Small intestine (tissue), 7 donors: ENCODE results near the gene MLKL. TPM values are rescaled to one million over a fixed set of nuclear protein-coding genes. Genes with fewer than 3 reads are reported as not detected.

ENCODE experiments used
- DNase-seq, 2 donors: peaks; one replicate each; pipeline versions ENCODE4 v3.0.0 to v3.0.0-alpha.2; 2013
- FAIRE-seq: peaks from 2 replicates; lab custom pipeline; 2012; peaks lifted over from hg19 to GRCh38; lab: Jason Lieb, UNC
- H3K27ac ChIP-seq, 3 donors: one replicate each; pipeline ENCODE4 v1.5.1; 2013; ENCODE audit warnings: low read length in 2 of 3, mild to moderate bottlenecking in 2 of 3, control low read depth in 1 of 3, inconsistent platforms in 1 of 3, low read depth in 1 of 3, moderate library complexity in 1 of 3
- H3K27me3 ChIP-seq, 3 donors: one replicate each; pipeline ENCODE4 v1.6.1; 2013; ENCODE audit warnings: low read length in 3 of 3, inconsistent platforms in 1 of 3; ENCODE audit not compliant: control insufficient read depth in 3 of 3, insufficient read depth in 3 of 3
- H3K36me3 ChIP-seq, 3 donors: one replicate each; pipeline ENCODE4 v1.6.1; 2013; ENCODE audit warnings: low read length in 3 of 3, inconsistent platforms in 1 of 3, low read depth in 1 of 3, mild to moderate bottlenecking in 1 of 3, moderate library complexity in 1 of 3; ENCODE audit not compliant: control insufficient read depth in 3 of 3, insufficient read depth in 2 of 3
- H3K4me1 ChIP-seq, 3 donors: one replicate each; pipeline ENCODE4 v1.6.1; 2013; ENCODE audit warnings: low read length in 2 of 3, inconsistent platforms in 1 of 3, low read depth in 1 of 3, mild to moderate bottlenecking in 1 of 3, moderate library complexity in 1 of 3; ENCODE audit not compliant: control insufficient read depth in 3 of 3, insufficient read depth in 2 of 3
- H3K4me3 ChIP-seq, 3 donors: one replicate each; pipeline ENCODE4 v1.5.1; 2013; ENCODE audit warnings: low read length in 3 of 3, control low read depth in 1 of 3, inconsistent platforms in 1 of 3, low read depth in 1 of 3, mild to moderate bottlenecking in 1 of 3, moderate library complexity in 1 of 3
- H3K9me3 ChIP-seq, 2 donors: one replicate each; pipeline ENCODE4 v1.6.1; 2013; ENCODE audit warnings: low read depth in 1 of 2, low read length in 1 of 2; ENCODE audit not compliant: control insufficient read depth in 2 of 2, insufficient read depth in 1 of 2
- WGBS, 3 donors: extraction: QIAGEN DNeasy Blood & Tissue Kit; methylation state at CpG; one replicate each; pipeline ENCODE4 v1.1.7; 2013; 5-methylcytosine and 5-hydroxymethylcytosine counted together
- polyA plus RNA-seq, 4 donors: library from polyadenylated mRNA; stranded (reverse) in 3 of 4; unstranded in 1 of 4; fragments of 200-250 nt in 3 of 4; fragments of 120-200 nt in 1 of 4; gene quantifications; one replicate each; pipeline versions ENCODE4 v1.2.1 to v1.2.3, GENCODE V29; 2013
- donor health status: healthy with polysubstance abuse.
- donor health status: control.
- donor health status: control.
- donor health status: Bipolar disorder and iron deficiency.
- donor health status: healthy.

MLKL gene
- polyA plus RNA-seq, 4 donors = 6.5 to 18.9 (median 10.2) TPM

DNA sequence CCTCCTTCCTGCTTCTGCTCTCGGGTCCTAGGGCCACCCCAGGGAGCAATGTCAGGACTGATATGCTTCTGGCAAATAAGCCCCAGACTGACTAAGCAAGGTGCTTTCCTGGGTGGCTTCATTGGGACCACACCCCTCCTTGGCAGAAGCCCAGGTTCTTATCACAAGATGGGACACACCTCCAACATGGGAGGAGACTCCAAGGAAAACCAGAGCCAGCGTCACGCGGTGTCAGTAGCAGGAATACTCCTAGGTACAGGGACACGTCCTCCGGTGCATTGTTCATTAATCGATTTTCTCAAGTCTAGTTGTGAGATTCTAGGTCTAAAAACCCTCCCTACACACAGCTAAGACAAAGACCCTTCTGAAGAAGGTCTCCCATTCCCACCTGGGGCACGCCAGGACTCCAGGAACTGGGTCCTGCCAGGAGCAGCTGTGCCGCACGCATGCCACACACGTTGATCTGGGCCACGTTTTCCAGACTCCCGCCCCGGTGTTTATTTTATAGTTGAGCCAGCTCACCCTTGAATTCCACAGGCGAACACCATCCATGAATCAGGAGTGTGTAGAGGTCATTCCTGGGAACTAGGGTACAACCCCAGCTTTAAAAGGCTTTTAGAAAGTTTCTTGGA is 43.1 kb upstream of the MLKL start:
- Histone ChIP-seq H3K27me3 (no peaks in the 10 kb centered on the region), H3K36me3 (peaks cover 0 to 27% (median 0%) of the 10 kb centered on the region in 3 donors), H3K9me3 (no peaks in the 10 kb centered on the region), H3K4me1 (peaks cover 4 to 36% (median 4%) of the 10 kb centered on the region in 3 donors), H3K27ac (peak overlapping the region; percentile 84 to 95 (median 93)), H3K4me3 (peak overlapping the region in 1 of 3 donors; percentile 19)
- WGBS, 3 donors = 13 to 42% (median 28%) methylated on average over 15 of the region's 15 CpGs
- DNase-seq = peak; percentile 99 to 100
- FAIRE-seq = no peak

- Histone ChIP-seq H3K27me3 (no peaks in the 10 kb centered on the region), H3K36me3 (peaks cover 0 to 31% (median 0%) of the 10 kb centered on the region in 3 donors), H3K4me1 (peaks cover 4 to 41% (median 4%) of the 10 kb centered on the region in 3 donors), H3K27ac (peak overlapping the region; percentile 79 to 95 (median 93)), H3K4me3 (peak overlapping the region in 1 of 3 donors; percentile 19), H3K9me3 (no peaks in the 10 kb centered on the region)
- WGBS, 3 donors = 22 to 42% (median 37%) methylated on average over 8 of the region's 8 CpGs
- DNase-seq (no peak), FAIRE-seq (no peak)
Observed at GRCh38 chr16:74743045-74743667, 42.5 kb upstream of the MLKL start.

DNA sequence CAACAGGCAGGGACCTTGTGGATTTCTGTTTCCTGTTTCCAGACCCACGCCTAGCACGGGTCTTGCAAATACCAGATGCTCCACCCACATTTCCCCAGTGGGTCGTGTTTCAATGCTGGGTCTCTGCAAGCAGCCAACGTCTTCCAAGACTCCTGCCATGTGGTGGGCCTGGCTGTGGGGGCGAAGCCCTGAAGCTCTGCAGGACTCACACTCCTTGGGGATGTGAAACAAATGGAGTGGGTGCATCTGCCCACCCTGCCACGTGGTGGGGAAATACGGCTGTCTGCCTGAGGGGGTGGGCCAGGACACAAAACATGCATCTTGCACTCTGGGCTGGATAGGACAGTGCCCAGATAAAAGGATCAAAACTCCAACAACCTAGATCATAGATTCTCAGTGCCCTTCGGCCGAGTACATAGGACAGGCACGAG is 41.4 kb upstream of the MLKL start:
- Histone ChIP-seq H3K27me3 (no peaks in the 10 kb centered on the region), H3K27ac (peak overlapping the region; percentile 73 to 93 (median 76))

GRCh38 chr16:74740795-74741304 is 40.2 kb upstream of the MLKL start:
- H3K9me3 ChIP-seq = no peaks in the 10 kb centered on the region
- H3K4me3 ChIP-seq = no peak overlapping the region
- 16 to 70% (median 28%) methylated on average over 13 of the region's 13 CpGs for WGBS, 3 donors
- peak overlapping the region in 2 of 3 donors; percentile 66 to 82 for H3K27ac ChIP-seq
- DNase-seq (peak in 1 of 2 donors; percentile 95), FAIRE-seq (no peak)
- H3K36me3 ChIP-seq = peaks cover 0 to 33% (median 0%) of the 10 kb centered on the region in 3 donors
- peaks cover 4 to 53% (median 4%) of the 10 kb centered on the region in 3 donors for H3K4me1 ChIP-seq
- H3K27me3 ChIP-seq = no peaks in the 10 kb centered on the region

More for the DNA sequence above, 41.4 kb upstream of the MLKL start:
- Histone ChIP-seq H3K9me3 (no peaks in the 10 kb centered on the region), H3K4me3 (no peak overlapping the region), H3K4me1 (peaks cover 4 to 52% (median 4%) of the 10 kb centered on the region in 3 donors), H3K36me3 (peaks cover 0 to 33% (median 0%) of the 10 kb centered on the region in 3 donors)
- no peak for FAIRE-seq
- peak; percentile 33 to 84 for DNase-seq
- WGBS, 3 donors = 21 to 39% (median 31%) methylated on average over 10 of the region's 10 CpGs

DNA sequence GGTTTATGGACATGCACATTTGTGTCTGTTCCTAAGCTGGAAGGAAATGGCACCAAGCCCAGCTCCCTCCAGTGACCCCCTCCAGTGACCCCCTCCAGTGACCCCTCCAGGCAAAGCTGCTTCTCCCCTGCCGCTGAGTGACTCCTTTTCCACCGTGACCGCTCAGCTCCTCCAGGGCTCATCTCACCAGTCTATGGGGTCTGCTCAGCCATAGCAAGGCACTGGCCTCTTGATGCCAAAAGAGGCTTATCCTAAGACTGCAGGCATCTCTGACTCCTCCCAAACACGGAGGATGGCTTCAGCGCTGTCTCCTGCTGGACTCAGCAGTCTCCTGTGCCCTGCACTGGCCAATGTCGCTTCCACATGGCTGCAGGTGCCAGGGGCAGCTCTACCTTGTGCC is 38.6 kb upstream of the MLKL start:
- DNase-seq (no peak), FAIRE-seq (no peak)
- WGBS, 3 donors = 78 to 89% (median 83%) methylated on average over 6 of the region's 6 CpGs
- Histone ChIP-seq H3K36me3 (peaks cover 0 to 24% (median 0%) of the 10 kb centered on the region in 3 donors), H3K9me3 (no peaks in the 10 kb centered on the region), H3K4me1 (peaks cover 4 to 37% (median 4%) of the 10 kb centered on the region in 3 donors), H3K27me3 (no peaks in the 10 kb centered on the region), H3K4me3 (no peak overlapping the region), H3K27ac (no peak overlapping the region)

GRCh38 chr16:74738816-74739215 is 38.2 kb upstream of the MLKL start:
- 89 to 94% (median 93%) methylated on average over 11 of the region's 11 CpGs for WGBS, 3 donors
- DNase-seq = no peak
- peaks cover 0 to 24% (median 0%) of the 10 kb centered on the region in 3 donors for H3K36me3 ChIP-seq
- H3K4me1 ChIP-seq = peaks cover 4 to 36% (median 4%) of the 10 kb centered on the region in 3 donors
- H3K4me3 ChIP-seq = no peak overlapping the region
- no peaks in the 10 kb centered on the region for H3K27me3 ChIP-seq
- H3K9me3 ChIP-seq = no peaks in the 10 kb centered on the region
- no peak overlapping the region for H3K27ac ChIP-seq
- no peak for FAIRE-seq

- FAIRE-seq = no peak
- 43 to 58% (median 46%) methylated on average over 8 to 10 of the region's 10 CpGs for WGBS, 3 donors
Observed at GRCh38 chr16:74738113-74738541, 37.5 kb upstream of the MLKL start.

DNA sequence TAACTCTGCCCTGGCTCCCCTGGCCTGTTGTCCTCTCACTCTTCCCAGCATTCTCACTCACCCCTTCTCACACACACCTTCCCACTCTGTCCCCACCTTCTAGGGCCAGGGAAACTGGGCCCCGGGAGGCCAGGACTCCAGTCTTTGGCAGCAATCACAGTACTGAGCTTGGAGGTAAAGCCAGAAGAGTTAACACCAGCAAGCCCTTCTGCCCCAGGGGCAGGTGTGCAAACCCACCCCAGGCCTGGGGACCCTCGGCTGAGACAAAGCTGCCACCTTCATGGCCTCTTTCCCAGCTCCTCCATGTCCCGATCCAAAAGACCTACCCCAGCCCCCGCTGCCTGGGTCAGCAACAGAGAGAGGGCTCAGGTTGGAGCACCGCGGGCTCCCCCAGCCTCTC is 36.9 kb upstream of the MLKL start:
- Histone ChIP-seq H3K4me1 (peaks cover 4 to 32% (median 4%) of the 10 kb centered on the region in 3 donors), H3K36me3 (peaks cover 0 to 24% (median 0%) of the 10 kb centered on the region in 3 donors), H3K9me3 (no peaks in the 10 kb centered on the region), H3K4me3 (no peak overlapping the region), H3K27me3 (no peaks in the 10 kb centered on the region), H3K27ac (no peak overlapping the region)
- 80 to 91% (median 89%) methylated on average over 6 of the region's 6 CpGs for WGBS, 3 donors
- DNase-seq = no peak
- FAIRE-seq = no peak

More at GRCh38 chr16:74738113-74738541, 37.5 kb upstream of the MLKL start:
- Histone ChIP-seq H3K4me3 (no peak overlapping the region), H3K4me1 (peaks cover 4 to 32% (median 4%) of the 10 kb centered on the region in 3 donors), H3K9me3 (no peaks in the 10 kb centered on the region), H3K27ac (no peak overlapping the region), H3K27me3 (no peaks in the 10 kb centered on the region), H3K36me3 (peaks cover 0 to 24% (median 0%) of the 10 kb centered on the region in 3 donors)
- DNase-seq = peak; percentile 45 to 71
